Epithelial cell of esophagus (primary cell): ENCODE results near the gene TBX10.

ENCODE experiments used
- DNase-seq: peaks from one replicate; pipeline ENCODE4 v3.0.0; 2010; ENCODE audit warnings: low read depth
- H3K4me3 ChIP-seq: 2 replicates; pipeline ENCODE4 v1.5.1; 2011; ENCODE audit warnings: mild to moderate bottlenecking, low read length, control low read depth
- CTCF ChIP-seq: IDR thresholded peaks from 2 replicates; pipeline ENCODE4 v1.5.1; 2011; ENCODE audit warnings: low read depth, mild to moderate bottlenecking, low read length, control low read depth, inconsistent platforms; ENCODE audit not compliant: insufficient read depth; ENCODE audit errors: missing control alignments

TBX10 gene

GRCh38 chr11:67652965-67653845 is 13.6 kb upstream of the TBX10 start:
- H3K4me3 ChIP-seq: no peak overlapping the region
- no peak for DNase-seq
- TF ChIP-seq CTCF: no peak

GRCh38 chr11:67651976-67652781 is 12.6 kb upstream of the TBX10 start:
- no peak for TF ChIP-seq CTCF
- peak; percentile 25 for DNase-seq

GRCh38 chr11:67649634-67650510 is 10.3 kb upstream of the TBX10 start:
- TF ChIP-seq CTCF: no peak
- no peak for DNase-seq
- no peak overlapping the region for H3K4me3 ChIP-seq

More at GRCh38 chr11:67651976-67652781, 12.6 kb upstream of the TBX10 start:
- no peak overlapping the region for H3K4me3 ChIP-seq

GRCh38 chr11:67648796-67649613 is 9.4 kb upstream of the TBX10 start:
- no peak for TF ChIP-seq CTCF
- DNase-seq: no peak
- no peak overlapping the region for H3K4me3 ChIP-seq

GRCh38 chr11:67648140-67648795 is 8.7 kb upstream of the TBX10 start:
- TF ChIP-seq CTCF: no peak
- no peak for DNase-seq

More at GRCh38 chr11:67648140-67648795, 8.7 kb upstream of the TBX10 start:
- H3K4me3 ChIP-seq: no peak overlapping the region
